Measurements from ENCODE around the gene GDAP2. TPM values are rescaled to one million over a fixed set of nuclear protein-coding genes. Genes with fewer than 3 reads are reported as not detected.

Gene GDAP2
- total and polyA plus RNA-seq, 2 donors (not counting 1 experiment from before 2014, with no cell fraction given), result 6.8 to 36.7 TPM

DNA sequence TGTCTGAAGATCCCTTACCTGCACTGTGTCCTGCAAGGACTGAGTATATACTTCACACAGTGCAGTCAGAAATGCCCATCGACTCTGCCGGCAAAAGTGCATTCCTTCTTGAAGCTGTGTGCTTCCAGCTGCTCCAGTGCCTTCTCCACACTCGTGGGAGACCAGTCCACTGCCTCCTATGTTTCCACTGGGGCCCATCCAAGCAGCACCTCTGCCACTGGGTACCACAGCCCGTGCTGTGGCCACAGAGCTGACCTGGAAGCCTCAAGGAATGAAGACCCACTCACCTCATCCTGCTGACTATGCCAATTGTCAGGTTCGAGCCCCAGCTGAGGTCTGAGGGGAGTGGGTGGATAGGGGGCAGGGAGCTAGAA lies 108.1 kb downstream of the GDAP2 start:
- TF ChIP-seq CTCF (IDR thresholded peaks at IDR 0.05) (no peak), EZH2 (IDR thresholded peaks at IDR 0.05; ENCODE audit: borderline replicate concordance, insufficient read depth, low read depth, low read length, poor library complexity, severe bottlenecking) (no peak)
- H3K36me3 ChIP-seq (replicated peaks in 1 of 2; ENCODE audit: control extremely low read depth in 1 of 2, control insufficient read depth in 1 of 2, extremely low read depth in 1 of 2, insufficient read depth in 2 of 2, low read length in 1 of 2), result no peaks in the 10 kb centered on the region
- intact Hi-C loops (cut with micrococcal nuclease), result no loop called here
- no peak overlapping the region for H3K4me3 Mint-ChIP-seq
- no peak overlapping the region for H3K4me3 ChIP-seq (ENCODE audit: control extremely low read depth in 1 of 5, extremely low read depth in 1 of 5, insufficient read depth in 1 of 5, low read depth in 2 of 5, low read length in 4 of 5)
- no peaks in the 10 kb centered on the region for H3K4me1 Mint-ChIP-seq
- H3K27me3 Mint-ChIP-seq, result peaks cover 14% of the 10 kb centered on the region
- no peak overlapping the region for H3K27ac ChIP-seq (ENCODE audit: low read length in 2 of 2)
- H3K27ac Mint-ChIP-seq, result no peak overlapping the region
- H3K27me3 ChIP-seq (replicated peaks in 1 of 4; ENCODE audit: control extremely low read depth in 1 of 4, control insufficient read depth in 3 of 4, insufficient read depth in 4 of 4, low read length in 3 of 4), result peaks cover 0 to 3% (median 0%) of the 10 kb centered on the region in 4 experiments
- H3K9ac ChIP-seq (ENCODE audit: low read length), result no peak overlapping the region
- no peaks in the 10 kb centered on the region for H3K9me3 Mint-ChIP-seq (ENCODE audit: insufficient read depth)
- no peaks in the 10 kb centered on the region for H4K20me1 ChIP-seq (ENCODE audit: control insufficient read depth, insufficient read depth, low read length, poor library complexity, severe bottlenecking)
- H3K4me1 ChIP-seq (ENCODE audit: control insufficient read depth in 2 of 2, insufficient read depth in 2 of 2, low read length in 2 of 2), result no peaks in the 10 kb centered on the region
- no peak overlapping the region for H2AFZ ChIP-seq (ENCODE audit: insufficient read depth, low read depth, low read length, poor library complexity, severe bottlenecking)
- 88% methylated on average over 3 of the region's 5 CpGs for WGBS (ENCODE audit: insufficient coverage)
- no peaks in the 10 kb centered on the region for H3K79me2 ChIP-seq (ENCODE audit: control insufficient read depth, insufficient read depth, low read length)
- CTCF ChIA-PET, result no interaction called here
- peaks cover 0 to 32% (median 6%) of the 10 kb centered on the region in 3 donors for H3K9me3 ChIP-seq (ENCODE audit: control extremely low read depth in 1 of 3, control insufficient read depth in 2 of 3, insufficient read depth in 1 of 3, low read length in 2 of 3)
- POLR2A ChIA-PET, result no interaction called here
- DNase-seq, result no peak
- no peak for ATAC-seq (ENCODE audit: low read depth)
- no peak overlapping the region for H3K4me2 ChIP-seq (replicated peaks; ENCODE audit: low read depth, low read length, poor library complexity, severe bottlenecking)

GRCh38 chr1:117820694-117821381 lies 108.6 kb downstream of the GDAP2 start:
- no peak overlapping the region for H3K9ac ChIP-seq (ENCODE audit: low read length)

More at GRCh38 chr1:117820694-117821381, 108.6 kb downstream of the GDAP2 start:
- Histone ChIP-seq H2AFZ (ENCODE audit: insufficient read depth, low read depth, low read length, poor library complexity, severe bottlenecking) (no peak overlapping the region), H3K27ac (ENCODE audit: low read length in 2 of 2) (no peak overlapping the region), H3K36me3 (replicated peaks in 1 of 2; ENCODE audit: control extremely low read depth in 1 of 2, control insufficient read depth in 1 of 2, extremely low read depth in 1 of 2, insufficient read depth in 2 of 2, low read length in 1 of 2) (no peaks in the 10 kb centered on the region), H3K4me1 (ENCODE audit: control insufficient read depth in 2 of 2, insufficient read depth in 2 of 2, low read length in 2 of 2) (no peaks in the 10 kb centered on the region), H3K9me3 (ENCODE audit: control extremely low read depth in 1 of 3, control insufficient read depth in 2 of 3, insufficient read depth in 1 of 3, low read length in 2 of 3) (peaks cover 0 to 33% (median 6%) of the 10 kb centered on the region in 3 donors), H3K27me3 (replicated peaks in 1 of 4; ENCODE audit: control extremely low read depth in 1 of 4, control insufficient read depth in 3 of 4, insufficient read depth in 4 of 4, low read length in 3 of 4) (peaks cover 0 to 3% (median 0%) of the 10 kb centered on the region in 4 experiments), H4K20me1 (ENCODE audit: control insufficient read depth, insufficient read depth, low read length, poor library complexity, severe bottlenecking) (no peaks in the 10 kb centered on the region), H3K4me2 (replicated peaks; ENCODE audit: low read depth, low read length, poor library complexity, severe bottlenecking) (no peak overlapping the region), H3K4me3 (ENCODE audit: control extremely low read depth in 1 of 5, extremely low read depth in 1 of 5, insufficient read depth in 1 of 5, low read depth in 2 of 5, low read length in 4 of 5) (no peak overlapping the region), H3K79me2 (ENCODE audit: control insufficient read depth, insufficient read depth, low read length) (no peaks in the 10 kb centered on the region)
- TF ChIP-seq EZH2 (IDR thresholded peaks at IDR 0.05; ENCODE audit: borderline replicate concordance, insufficient read depth, low read depth, low read length, poor library complexity, severe bottlenecking), result no peak
- no peak for TF ChIP-seq CTCF (IDR thresholded peaks at IDR 0.05)
- H3K4me3 Mint-ChIP-seq, result no peak overlapping the region
- H3K9me3 Mint-ChIP-seq (ENCODE audit: insufficient read depth), result no peaks in the 10 kb centered on the region
- peaks cover 14% of the 10 kb centered on the region for H3K27me3 Mint-ChIP-seq
- 86% methylated on average over 7 of the region's 7 CpGs for WGBS (ENCODE audit: insufficient coverage)
- CTCF ChIA-PET, result no interaction called here
- no peaks in the 10 kb centered on the region for H3K4me1 Mint-ChIP-seq
- no peak for ATAC-seq (ENCODE audit: low read depth)
- POLR2A ChIA-PET, result no interaction called here
- intact Hi-C loops (cut with micrococcal nuclease), result no loop called here
- no peak overlapping the region for H3K27ac Mint-ChIP-seq
- no peak for DNase-seq

Data from B cell (primary cell).